GM06990 (cell line): Measurements from ENCODE around the gene NKIRAS2.
"Not testable (repeated sequence)": the region's sequence is repeated elsewhere in the genome, so short reads cannot be mapped to it uniquely, and the experiment has no call there.

ENCODE experiments used
- DNase-seq: peaks from one replicate; pipeline ENCODE4 v3.0.0-alpha.2; 2011; ENCODE audit not compliant: insufficient read length; ENCODE audit errors: extremely low read depth
- H3K27me3 ChIP-seq: replicated peaks from 2 replicates; pipeline ENCODE4 v1.6.0; 2011; ENCODE audit warnings: low read length; ENCODE audit not compliant: control insufficient read depth, insufficient read depth
- H3K36me3 ChIP-seq: 2 replicates; pipeline ENCODE4 v1.5.1; 2011; ENCODE audit warnings: low read length; ENCODE audit not compliant: control insufficient read depth, insufficient read depth
- H3K4me3 ChIP-seq: replicated peaks from 2 replicates; pipeline ENCODE4 v1.5.1; 2011; ENCODE audit warnings: low read depth, mild to moderate bottlenecking, control low read depth, low read length
- TF ChIP-seq, protein P1 (sequence below): IDR thresholded peaks from 2 replicates; pipeline ENCODE4 v1.5.1; 2011; ENCODE audit warnings: low read length, control low read depth, mild to moderate bottlenecking, inconsistent platforms; ENCODE audit not compliant: insufficient read depth, poor library complexity, severe bottlenecking

NKIRAS2 gene

DNA sequence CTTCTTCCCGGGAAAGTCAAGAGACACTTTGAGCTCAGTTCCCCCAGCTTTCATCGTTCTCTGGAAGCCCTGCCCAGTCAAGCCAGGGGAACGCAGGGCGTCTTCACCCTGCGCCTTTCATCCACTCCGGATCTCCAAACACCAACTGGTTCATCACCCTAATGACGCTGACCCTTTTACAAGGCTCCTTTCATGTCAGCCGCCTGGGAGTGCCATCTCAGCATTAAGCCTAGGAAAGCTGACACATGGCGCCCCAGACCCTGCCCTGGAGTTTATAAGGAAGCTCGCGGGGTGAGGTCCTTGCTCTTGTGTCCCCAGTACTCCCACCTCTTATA, 2.1 kb upstream of the NKIRAS2 start:
- peak overlapping the region; percentile 99 for H3K4me3 ChIP-seq
- DNase-seq = no peak
- peaks cover 7% of the 10 kb centered on the region for H3K36me3 ChIP-seq
- no peaks in the 10 kb centered on the region for H3K27me3 ChIP-seq
- TF ChIP-seq, protein P1, sequence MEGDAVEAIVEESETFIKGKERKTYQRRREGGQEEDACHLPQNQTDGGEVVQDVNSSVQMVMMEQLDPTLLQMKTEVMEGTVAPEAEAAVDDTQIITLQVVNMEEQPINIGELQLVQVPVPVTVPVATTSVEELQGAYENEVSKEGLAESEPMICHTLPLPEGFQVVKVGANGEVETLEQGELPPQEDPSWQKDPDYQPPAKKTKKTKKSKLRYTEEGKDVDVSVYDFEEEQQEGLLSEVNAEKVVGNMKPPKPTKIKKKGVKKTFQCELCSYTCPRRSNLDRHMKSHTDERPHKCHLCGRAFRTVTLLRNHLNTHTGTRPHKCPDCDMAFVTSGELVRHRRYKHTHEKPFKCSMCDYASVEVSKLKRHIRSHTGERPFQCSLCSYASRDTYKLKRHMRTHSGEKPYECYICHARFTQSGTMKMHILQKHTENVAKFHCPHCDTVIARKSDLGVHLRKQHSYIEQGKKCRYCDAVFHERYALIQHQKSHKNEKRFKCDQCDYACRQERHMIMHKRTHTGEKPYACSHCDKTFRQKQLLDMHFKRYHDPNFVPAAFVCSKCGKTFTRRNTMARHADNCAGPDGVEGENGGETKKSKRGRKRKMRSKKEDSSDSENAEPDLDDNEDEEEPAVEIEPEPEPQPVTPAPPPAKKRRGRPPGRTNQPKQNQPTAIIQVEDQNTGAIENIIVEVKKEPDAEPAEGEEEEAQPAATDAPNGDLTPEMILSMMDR = no peak

DNA sequence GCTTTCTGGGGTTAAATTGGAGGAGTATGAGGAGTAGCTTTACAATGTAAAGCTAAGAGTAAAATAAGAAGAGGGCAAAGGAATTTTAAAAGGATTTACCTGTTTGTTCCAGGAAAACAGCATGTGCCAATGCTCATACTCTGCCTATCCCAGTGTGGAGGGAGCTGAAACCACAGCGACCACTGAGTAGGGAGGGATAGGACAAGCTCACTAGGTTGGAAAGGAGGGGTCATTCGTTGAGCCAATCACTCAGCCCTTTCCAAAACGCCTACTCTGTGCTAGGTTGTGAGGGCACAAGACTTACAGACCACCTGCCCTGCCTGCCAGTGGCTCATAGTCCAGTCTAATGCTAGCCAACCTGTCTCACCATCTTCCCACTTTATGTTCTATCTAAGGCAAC, 1.6 kb upstream of the NKIRAS2 start:
- Histone ChIP-seq H3K36me3 (peaks cover 7% of the 10 kb centered on the region), H3K4me3 (peak overlapping the region; percentile 99; the same call in 1 of the 2 replicates), H3K27me3 (no peaks in the 10 kb centered on the region)
- no peak for DNase-seq
- TF ChIP-seq, protein P1 = no peak

GRCh38 chr17:42018988-42019387, 902 bp upstream of the NKIRAS2 start:
- no peak for DNase-seq
- Histone ChIP-seq H3K36me3 (peaks cover 11% of the 10 kb centered on the region), H3K27me3 (no peaks in the 10 kb centered on the region), H3K4me3 (no peak overlapping the region)
- TF ChIP-seq, protein P1 = no peak

GRCh38 chr17:42020845-42021244, 955 bp downstream of the NKIRAS2 start:
- peak overlapping the region; percentile 92 for H3K4me3 ChIP-seq
- not testable (repeated sequence) for H3K27me3 ChIP-seq, DNase-seq
- peaks cover 14% of the 10 kb centered on the region for H3K36me3 ChIP-seq

- Histone ChIP-seq H3K36me3 (peaks cover 14% of the 10 kb centered on the region), H3K27me3 (no peaks in the 10 kb centered on the region), H3K4me3 (no peak overlapping the region)
- DNase-seq = no peak
- TF ChIP-seq, protein P1 = no peak
Measured at GRCh38 chr17:42023524-42024349, 3.8 kb downstream of the NKIRAS2 start.

GRCh38 chr17:42025191-42025579, 5.3 kb downstream of the NKIRAS2 start:
- Histone ChIP-seq H3K36me3 (peaks cover 14% of the 10 kb centered on the region), H3K4me3 (no peak overlapping the region), H3K27me3 (no peaks in the 10 kb centered on the region)
- TF ChIP-seq, protein P1 = no peak
- no peak for DNase-seq
